ENCODE results near the gene ATP2A1.
"Not testable (repeated sequence)": the region's sequence is repeated elsewhere in the genome, so short reads cannot be mapped to it uniquely, and the experiment has no call there.

ATP2A1 gene

GRCh38 chr16:28938721-28939120 lies 60.4 kb downstream of the ATP2A1 start:
- H3K4me3 ChIP-seq (ENCODE audit: control insufficient read depth, low read depth, low read length): no peak overlapping the region
- TF ChIP-seq, protein P1, sequence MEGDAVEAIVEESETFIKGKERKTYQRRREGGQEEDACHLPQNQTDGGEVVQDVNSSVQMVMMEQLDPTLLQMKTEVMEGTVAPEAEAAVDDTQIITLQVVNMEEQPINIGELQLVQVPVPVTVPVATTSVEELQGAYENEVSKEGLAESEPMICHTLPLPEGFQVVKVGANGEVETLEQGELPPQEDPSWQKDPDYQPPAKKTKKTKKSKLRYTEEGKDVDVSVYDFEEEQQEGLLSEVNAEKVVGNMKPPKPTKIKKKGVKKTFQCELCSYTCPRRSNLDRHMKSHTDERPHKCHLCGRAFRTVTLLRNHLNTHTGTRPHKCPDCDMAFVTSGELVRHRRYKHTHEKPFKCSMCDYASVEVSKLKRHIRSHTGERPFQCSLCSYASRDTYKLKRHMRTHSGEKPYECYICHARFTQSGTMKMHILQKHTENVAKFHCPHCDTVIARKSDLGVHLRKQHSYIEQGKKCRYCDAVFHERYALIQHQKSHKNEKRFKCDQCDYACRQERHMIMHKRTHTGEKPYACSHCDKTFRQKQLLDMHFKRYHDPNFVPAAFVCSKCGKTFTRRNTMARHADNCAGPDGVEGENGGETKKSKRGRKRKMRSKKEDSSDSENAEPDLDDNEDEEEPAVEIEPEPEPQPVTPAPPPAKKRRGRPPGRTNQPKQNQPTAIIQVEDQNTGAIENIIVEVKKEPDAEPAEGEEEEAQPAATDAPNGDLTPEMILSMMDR (IDR thresholded peaks at IDR 0.05; ENCODE audit: control insufficient read depth, insufficient read depth, low read depth, low read length, missing control alignments): no peak
- no peak for DNase-seq (ENCODE audit: low read depth)

DNA sequence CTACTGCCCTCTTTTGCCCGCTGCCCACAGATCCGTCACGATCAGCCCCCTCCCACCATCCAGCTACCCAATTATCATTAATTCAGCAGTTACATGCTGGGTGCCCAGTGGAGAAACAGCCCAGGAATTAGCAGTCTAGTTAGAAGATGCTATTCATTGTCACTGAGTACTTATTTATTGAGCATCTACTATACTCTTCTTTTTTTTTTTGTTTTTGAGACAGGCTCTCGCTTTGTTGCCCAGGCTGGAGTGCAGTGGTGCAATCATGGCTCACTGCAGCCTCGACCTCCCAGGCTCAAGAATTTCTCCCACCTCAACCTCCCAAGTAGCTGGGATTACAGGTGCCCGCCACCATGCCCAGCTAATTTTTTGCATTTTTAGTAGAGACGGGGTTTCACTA lies 61.5 kb downstream of the ATP2A1 start:
- not testable (repeated sequence) for DNase-seq (ENCODE audit: low read depth); H3K4me3 ChIP-seq (ENCODE audit: control insufficient read depth, low read depth, low read length)

GRCh38 chr16:28943281-28943680 lies 65.0 kb downstream of the ATP2A1 start:
- TF ChIP-seq, protein P1 (IDR thresholded peaks at IDR 0.05; ENCODE audit: control insufficient read depth, insufficient read depth, low read depth, low read length, missing control alignments): no peak
- H3K4me3 ChIP-seq (ENCODE audit: control insufficient read depth, low read depth, low read length): no peak overlapping the region
- DNase-seq (ENCODE audit: low read depth): no peak

GRCh38 chr16:28946681-28947080 lies 68.4 kb downstream of the ATP2A1 start:
- TF ChIP-seq, protein P1 (IDR thresholded peaks at IDR 0.05; ENCODE audit: control insufficient read depth, insufficient read depth, low read depth, low read length, missing control alignments): no peak
- DNase-seq (ENCODE audit: low read depth): no peak
- no peak overlapping the region for H3K4me3 ChIP-seq (ENCODE audit: control insufficient read depth, low read depth, low read length)

DNA sequence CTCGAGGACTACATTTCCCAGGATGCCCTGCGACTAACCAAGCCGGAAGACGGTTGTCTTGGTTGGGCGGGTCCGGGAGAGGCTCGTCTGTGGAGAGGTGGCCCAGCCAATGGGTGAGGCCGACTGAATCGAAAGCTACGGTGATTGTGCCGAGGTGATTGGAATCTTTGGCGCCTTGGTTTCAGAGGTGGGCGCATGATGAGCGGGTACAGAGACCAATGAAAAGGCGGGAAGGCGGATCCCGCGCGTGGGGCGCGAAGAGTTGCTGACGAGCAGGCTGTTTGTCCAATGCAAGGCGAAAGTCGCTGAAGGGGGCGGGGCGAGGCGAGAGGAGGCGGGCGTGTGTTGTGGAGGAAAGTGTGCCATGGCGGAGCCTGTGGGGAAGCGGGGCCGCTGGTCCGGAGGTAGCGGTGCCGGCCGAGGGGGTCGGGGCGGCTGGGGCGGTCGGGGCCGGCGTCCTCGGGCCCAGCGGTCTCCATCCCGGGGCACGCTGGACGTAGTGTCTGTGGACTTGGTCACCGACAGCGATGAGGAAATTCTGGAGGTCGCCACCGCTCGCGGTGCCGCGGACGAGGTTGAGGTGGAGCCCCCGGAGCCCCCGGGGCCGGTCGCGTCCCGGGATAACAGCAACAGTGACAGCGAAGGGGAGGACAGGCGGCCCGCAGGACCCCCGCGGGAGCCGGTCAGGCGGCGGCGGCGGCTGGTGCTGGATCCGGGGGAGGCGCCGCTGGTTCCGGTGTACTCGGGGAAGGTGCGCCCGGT lies 72.5 kb downstream of the ATP2A1 start, which contains the start of gene NFATC2IP:
NFATC2IP (plus strand) TSS at position 290 of the 762 bp plus-strand sequence; CDS start at position 365, 75 bp downstream.
- TF ChIP-seq, protein P1 (IDR thresholded peaks at IDR 0.05; ENCODE audit: control insufficient read depth, insufficient read depth, low read depth, low read length, missing control alignments): no peak
- H3K4me3 ChIP-seq (ENCODE audit: control insufficient read depth, low read depth, low read length): peak within 1 kb of the TSS; percentile 82
- peak; percentile 99 for DNase-seq (ENCODE audit: low read depth)

- DNase-seq (ENCODE audit: low read depth): no peak
- H3K4me3 ChIP-seq (ENCODE audit: control insufficient read depth, low read depth, low read length): peak overlapping the region; percentile 82
- TF ChIP-seq, protein P1 (IDR thresholded peaks at IDR 0.05; ENCODE audit: control insufficient read depth, insufficient read depth, low read depth, low read length, missing control alignments): no peak
These were observed 73.2 kb downstream of the ATP2A1 start for GRCh38 chr16:28951410-28951943.
